GM19240 (cell line): ENCODE results near the gene MED25.

Source experiments
- DNase-seq: peaks from one replicate; pipeline ENCODE4 v3.0.0; 2011; ENCODE audit warnings: low spot score; ENCODE audit not compliant: insufficient read length

Gene MED25

DNA sequence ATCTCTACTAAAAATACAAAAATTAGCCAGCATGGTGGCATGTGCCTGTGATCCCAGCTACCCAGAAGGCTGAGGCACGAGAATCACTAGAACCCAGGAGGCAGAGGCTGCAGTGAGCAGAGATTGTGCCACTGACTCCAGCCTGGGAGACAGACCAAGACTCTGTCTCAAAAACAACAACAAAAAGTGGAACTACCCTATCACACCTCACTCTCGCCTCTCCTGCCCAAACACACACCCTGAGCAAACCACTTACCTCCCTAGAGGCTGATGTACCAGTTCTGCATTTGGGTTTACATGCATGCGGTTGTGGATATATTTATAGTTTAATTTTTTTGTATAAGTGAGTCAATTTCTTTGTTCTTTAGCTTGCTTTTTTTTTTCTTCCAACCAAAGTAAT is 25.2 kb downstream of the MED25 start:
- no peak for DNase-seq

DNA sequence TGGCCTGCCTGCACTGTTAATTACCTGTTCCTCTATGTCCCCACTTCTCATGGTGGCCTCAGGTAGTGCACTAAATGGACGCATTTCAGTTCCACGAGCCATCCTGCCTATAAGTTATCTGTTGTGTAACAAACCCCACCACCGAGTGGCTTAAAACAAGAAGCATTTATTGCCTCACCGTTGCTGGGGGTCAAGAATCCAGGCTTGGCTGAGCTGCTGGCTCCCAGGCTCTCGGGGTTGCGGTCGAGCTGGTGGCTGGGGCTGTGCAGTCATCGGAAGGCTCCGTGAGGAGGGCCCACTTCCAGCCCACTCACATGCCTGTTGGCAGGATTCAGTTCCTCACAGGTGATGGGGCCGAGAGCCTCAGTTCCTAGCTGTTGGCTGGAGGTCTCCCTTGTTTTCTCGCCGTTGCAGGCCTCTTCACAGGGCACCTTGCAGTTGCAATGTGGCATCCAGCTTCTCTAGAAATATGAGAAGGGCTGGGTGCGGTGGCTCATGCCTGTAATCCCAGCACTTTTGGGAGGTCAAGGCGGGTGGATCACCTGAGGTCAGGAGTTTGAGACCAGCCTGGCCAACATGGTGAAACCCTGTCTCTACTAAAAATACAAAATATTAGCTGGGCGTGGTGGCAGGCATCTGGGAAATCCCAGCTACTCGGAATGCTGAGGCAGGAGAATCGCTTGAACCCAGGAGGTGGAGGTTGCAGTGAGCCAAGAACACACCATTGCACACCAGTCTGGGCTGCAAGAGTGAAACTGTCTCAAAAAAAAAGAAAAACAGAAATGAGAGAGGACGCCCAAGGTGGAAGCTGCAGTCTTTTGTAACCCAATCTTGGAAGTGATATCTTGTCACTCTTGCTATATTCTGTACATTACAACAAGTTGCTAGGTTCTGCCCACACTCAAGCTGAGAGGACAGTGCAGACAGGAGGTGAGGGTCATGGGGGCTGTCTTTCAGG is 26.3 kb downstream of the MED25 start:
- no peak for DNase-seq

GRCh38 chr19:49845414-49845813 is 27.3 kb downstream of the MED25 start:
- DNase-seq, result no peak

DNA sequence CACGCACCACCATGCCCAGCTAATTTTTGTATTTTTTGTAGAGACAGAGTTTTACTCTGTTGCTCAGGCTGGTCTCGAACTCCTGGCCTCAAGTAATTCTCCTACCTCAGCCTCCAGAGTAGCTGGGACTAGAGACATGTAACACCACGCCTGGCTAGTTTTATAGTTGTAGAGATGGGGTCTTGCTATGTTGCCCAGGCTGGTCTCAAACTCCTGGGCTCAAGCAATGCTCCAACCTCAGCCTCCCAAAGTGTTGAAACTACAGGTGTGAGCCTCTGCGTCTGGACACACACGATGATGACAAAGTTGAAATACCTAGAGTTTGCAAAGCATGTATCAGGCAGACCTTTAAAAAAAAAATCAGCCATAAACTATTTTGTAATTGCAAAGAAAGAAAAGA is 28.3 kb downstream of the MED25 start:
- no peak for DNase-seq

DNA sequence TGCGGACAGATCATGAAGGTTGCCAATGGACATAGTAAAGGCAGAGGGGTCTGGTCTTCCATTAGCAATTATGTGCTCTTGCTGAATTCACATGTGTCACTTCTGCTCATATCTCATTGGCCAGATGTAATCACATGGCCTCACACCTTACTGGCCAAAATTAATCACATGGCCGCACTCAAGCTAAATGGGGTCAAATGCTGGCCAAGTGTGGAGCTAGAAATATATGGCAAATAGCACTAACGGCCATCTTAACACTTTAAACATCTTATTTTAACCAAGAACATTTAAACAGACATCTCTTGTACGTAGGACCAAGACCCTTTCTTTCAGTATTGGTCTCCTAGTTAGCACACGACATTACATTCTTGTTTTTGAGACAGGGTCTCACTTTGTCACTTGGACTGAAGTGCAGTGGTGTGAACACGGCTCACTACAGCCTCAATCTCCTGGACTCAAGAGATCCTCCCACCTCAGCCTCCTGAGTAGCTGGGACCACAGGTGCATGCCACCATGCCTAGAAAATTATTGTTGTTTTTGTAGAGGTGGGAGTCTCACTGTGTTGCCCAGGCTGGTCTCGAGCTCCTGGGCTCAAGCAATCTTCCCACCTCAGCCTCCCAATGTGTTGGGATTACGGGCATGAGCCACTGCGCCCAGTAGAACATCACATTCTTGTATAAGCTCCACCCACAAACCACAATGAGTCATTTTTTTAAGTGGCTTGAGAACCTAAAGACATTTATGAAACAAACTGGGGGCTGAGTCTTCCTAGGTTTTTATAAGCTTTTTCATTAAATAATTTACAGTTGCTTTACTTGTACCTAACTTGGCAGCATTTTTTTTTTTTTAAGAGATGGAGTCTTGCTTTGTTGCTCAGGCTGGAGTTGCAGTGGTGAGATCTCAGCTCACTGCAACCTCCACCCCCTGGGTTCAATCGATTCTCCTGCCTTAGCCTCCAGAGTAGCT is 29.9 kb downstream of the MED25 start:
- no peak for DNase-seq

GRCh38 chr19:49848938-49849337 is 30.8 kb downstream of the MED25 start:
- no peak for DNase-seq

DNA sequence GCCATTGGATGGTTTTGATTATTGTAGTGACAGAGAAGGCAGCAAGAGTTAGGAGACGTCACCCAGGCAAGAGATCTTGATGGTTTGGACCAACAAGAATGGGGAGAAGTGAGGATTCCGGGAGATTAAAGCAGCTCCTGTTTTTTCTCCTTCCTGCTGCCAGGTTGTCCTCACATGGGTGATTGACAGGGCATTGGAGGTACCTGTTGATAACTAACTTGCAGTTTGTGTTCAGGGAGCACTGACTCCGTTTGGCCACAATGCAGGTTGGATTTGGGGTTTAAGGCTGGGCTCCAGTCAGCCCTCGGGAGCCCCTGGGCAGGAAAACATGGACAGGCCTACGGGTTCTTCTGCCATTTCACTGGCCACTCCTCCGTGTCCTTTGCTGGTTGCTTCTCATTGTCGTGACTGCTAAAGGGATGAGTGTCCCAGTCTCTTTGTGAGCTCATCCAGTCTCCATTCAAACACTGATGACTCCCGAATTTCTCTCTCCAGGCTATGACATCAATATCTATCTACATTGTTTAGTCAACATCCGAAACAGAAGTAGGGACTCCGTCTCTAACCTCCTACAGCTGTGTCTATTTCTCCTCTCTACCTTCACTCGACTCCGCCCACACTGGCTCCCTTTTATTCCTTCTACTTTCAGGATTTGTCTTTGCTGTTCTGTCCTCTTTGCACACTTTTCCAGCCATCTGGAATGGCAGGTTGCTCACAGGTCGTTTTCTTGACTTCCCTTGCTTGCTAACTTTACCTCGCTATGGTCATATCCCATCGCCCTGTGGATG is 31.5 kb downstream of the MED25 start:
- no peak for DNase-seq

DNA sequence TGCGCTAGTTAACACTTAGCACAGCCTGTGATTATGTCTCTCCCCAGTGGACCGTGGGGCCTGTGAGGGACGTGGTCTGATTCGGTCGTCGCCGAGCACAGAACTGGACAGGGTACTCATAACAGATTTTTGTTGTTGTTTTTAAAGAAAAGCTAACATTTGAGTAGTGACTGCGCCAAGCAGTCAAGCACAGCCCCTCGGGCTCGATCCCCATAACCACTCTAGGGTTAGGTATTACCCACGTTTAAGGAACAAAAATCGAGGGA is 32.1 kb downstream of the MED25 start:
- DNase-seq, result no peak

- DNase-seq, result peak; percentile 96
These were observed 32.6 kb downstream of the MED25 start, which contains the start of gene PTOV1 for GRCh38 chr19:49850487-49851342. Gene PTOV1, plus strand, starts transcription at chr19:49851159.

- DNase-seq, result no peak
These were observed 33.6 kb downstream of the MED25 start for GRCh38 chr19:49851456-49852259.

DNA sequence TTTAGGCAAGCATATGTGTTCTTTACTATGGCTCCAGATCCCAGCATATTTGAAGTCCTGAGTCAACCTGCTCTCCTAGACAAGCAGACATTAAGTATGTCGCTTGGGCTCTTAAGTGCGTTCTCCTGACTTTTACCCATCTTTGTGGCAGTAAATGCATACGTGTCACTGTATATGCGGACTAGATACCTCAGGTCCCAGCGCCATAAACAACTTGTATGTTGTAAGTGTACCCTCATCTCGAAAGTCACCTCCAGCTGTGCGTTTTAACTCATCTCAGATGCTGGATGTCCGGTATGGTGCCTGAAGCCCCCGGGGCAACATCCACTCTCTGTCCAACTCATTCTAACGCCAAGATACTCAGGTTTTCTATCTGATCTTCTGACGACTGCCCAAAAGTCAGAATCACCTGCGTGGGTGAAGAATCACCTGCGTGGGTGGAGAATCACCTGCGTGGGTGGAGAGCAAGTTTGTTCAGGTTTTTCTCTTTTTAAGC is 34.6 kb downstream of the MED25 start:
- no peak for DNase-seq

- DNase-seq, result no peak
These were observed 35.8 kb downstream of the MED25 start for GRCh38 chr19:49853852-49854377.

GRCh38 chr19:49854378-49855263 is 36.5 kb downstream of the MED25 start:
- DNase-seq, result no peak

DNA sequence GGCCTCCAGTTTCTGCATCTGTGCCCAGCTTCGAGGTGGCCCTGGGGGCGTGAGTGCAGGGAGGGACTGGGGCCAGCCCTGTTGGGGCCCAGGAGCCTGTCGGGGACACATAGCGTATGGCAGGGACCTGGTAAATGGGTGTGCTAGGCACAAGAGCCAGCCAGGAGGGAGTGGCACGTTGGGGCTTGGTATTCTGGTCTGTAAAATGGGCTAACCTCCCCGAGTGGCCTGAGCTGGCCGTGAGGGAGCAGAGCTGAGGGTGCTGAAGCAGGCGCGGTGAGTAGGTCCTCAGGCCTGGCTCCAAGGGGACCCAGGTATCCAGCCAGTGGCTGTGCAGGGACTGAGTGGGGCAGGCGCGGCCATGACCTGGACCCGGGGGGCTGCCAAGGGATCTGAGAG is 37.2 kb downstream of the MED25 start:
- no peak for DNase-seq

DNA sequence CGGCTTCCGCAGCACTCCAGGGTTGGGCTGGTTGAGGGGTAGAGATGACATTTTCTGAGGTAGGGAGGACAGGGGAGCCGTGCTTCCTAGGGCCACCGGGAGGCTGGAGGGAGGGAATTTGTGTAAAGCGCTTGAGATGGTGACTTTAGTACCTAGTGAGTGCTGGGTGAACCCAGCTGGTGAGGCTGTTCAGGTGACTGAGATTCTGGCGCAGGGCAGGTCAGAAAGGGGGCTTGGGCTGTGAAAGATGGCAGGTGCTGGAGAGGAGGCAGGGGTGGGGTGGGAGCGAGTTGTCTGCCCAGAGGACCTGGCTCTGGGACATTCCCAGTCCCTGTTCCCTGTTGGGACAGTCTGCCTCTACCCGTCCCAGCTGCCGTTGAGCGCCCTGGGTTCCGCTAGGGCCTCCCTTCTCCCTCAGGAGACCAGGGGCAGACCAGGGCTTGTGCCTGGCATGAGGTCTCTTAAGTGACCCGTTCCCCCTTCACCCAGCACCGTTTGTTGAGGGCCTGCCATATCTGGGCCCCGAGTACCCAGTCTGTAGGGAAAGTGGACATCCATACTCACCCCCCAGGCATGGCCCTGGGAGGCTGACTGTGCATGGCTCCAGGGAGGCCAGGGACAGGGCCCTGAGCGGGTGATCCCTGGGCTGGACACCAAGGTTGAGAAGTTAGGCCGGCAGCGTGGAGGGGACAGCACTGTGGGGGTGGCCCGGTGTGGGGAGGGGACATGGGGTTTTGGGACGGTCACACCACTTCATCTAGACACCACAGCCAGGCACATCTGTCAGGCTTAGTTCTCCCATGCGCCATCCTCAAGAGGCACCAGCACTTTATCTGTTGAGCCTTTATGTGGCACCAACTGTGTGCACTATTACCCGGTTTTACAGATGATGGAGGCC is 37.8 kb downstream of the MED25 start:
- DNase-seq, result no peak

- no peak for DNase-seq
These were observed 38.5 kb downstream of the MED25 start for GRCh38 chr19:49856574-49857021.
